Hypothalamus (tissue), 51 donors: ENCODE data around the gene RASGRP2.
A peak's percentile ranks its signal among the peaks of the same experiment; 100 is the strongest.

Experiments used
- DNase-seq, 51 donors: peaks; one replicate each; lab custom pipeline; 2025; lab: John Stamatoyannopoulos, UW

The RASGRP2 gene

DNA sequence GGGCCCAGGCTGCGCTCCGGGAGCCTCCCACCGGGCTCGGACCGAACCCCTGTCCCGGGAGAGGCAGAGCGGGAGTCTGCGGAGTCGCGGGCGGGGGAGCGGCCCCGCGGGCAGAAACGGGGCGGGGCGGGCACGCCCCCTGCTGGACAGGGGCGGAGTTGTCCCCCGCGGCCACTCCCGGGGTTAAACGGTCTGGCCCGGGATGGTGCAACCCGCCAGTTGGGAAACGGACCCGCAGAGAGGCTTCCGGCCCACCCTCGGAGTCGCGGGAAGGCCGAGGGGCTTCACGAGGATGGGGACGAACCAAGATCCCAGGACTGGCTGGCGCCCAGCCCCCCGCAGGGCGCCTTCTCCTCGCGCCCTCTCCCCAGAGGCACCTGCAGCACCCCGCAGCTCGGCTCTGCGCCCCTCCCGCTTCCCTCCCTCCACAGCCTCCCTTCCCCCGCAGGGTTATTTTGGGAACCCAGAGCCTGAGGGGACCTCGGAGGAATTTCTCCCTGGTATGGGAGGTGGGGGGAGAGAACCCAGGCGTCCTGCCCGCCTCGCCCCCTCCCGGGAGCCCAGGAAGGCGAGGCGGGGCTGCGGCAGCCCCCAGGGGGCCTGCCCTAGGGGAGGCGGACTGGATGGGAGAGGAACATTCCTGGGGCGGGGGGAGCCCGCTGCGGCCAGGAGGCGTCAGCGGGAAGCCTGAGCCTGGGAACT lies 902 bp downstream of the RASGRP2 start:
- DNase-seq = peak in 24 of 51 donors; percentile 18 to 70 (median 34)

DNA sequence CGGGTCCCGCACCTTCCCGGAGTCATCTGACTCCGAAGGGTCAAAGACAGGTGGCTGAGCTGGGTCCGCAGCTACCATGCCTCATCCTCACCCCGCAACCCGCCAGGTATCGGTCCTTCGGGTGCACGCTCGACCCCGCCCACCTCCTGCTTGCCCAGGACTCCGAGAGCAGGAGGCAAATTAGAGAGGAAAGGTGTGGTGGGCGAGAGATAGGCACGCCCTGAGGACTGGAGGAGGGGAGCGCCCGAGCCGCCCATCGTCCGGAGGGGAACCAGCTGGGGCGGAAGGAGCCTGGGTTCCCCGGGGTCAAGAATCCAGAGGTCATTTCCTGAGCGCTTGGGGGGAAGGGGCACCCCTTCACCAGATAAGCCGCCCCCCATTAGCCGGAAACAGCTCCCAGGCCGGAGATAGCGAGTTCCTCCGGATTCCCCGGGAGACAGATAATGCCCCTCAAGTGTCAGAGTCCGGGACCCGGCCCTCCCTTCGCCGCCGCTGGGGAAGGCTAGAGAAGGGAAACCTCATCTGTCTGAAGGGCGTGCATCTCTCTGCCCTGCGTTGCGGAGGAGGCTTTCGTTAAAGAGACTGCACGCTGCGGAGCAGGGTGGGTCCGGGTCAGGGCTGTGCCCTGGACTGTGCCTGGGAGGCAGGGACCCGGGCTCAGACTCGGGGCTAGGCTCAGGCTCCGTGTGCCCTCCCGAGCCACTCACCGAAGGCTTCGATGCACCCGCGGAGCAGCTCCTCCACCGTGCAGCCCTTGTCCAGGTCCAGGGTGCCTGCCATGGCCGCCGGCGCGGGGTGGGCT lies 1.7 kb downstream of the RASGRP2 start:
- DNase-seq = no peak

DNA sequence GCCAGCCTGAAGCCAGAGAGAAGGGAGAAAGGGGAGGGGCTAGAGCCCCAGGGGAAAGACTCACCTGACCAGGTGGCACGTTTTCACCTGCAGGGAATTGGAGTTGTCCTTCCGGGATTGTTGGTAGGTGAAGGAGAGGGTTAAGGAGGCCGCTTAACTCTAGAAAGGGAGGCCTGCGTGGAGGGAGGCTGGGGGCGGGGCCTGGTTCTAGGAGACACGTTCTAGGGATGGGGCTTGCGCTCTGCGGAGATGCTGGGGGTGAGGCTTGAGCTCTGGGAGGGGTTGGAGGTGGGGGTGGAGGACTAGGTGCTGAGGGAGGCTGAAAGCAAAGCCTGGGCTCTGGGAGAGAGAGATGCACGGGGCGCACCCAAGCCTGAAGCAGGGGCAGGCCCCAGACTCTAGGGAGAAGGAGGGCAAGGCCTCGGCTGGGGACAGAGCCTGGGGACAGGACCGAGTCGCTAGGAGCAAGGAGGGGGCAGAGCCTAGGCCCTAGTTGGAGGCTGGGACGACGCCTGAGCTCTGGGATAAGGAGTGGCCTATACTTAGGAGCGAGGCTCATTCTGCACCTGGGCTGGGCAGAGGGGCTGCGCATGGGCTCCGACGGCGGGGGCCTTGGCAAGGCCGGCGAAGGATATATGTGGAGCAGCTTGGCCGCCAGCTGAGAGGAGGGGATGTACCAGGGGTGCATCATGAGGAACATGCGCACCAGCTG lies 2.4 kb downstream of the RASGRP2 start:
- no peak for DNase-seq

DNA sequence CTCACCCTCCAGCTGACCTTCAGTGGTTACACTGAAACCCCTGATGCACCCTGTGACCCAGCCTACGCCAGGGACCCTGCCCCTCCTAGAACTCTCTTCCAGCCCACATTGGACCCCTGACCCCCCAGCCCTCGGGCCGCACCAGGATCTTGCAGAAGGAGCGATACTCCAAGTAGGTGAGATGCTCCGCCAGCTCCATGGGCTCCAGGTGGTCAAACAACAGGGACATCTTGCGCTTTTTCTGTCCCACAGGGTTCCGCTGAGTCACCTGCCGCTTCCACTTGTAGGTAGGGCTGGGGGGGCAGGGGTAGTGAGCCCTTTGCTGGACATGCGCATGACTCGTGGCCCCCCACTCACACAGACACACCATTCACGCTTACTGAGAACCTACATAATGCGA lies 4.1 kb downstream of the RASGRP2 start:
- no peak for DNase-seq

DNA sequence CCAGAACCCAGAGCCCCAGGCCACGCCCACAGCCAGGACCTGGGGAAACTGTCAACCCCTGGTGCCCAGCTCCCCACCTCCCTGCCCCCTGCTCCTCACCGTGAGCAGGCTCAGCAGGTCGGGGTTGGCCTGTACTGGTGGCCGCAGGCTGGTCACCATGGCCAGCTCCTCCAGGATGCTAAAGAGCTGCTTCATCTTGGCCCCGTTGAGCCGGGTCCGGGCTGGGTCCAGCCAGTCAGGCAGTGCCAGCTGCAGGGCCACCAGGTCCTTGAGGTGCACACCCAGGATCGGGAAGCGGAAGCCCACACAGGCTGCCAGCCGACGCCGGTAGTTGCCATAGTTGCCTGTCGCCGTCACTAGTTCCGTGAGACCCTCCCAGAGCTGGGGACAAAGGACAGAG lies 7.3 kb downstream of the RASGRP2 start:
- no peak for DNase-seq

DNA sequence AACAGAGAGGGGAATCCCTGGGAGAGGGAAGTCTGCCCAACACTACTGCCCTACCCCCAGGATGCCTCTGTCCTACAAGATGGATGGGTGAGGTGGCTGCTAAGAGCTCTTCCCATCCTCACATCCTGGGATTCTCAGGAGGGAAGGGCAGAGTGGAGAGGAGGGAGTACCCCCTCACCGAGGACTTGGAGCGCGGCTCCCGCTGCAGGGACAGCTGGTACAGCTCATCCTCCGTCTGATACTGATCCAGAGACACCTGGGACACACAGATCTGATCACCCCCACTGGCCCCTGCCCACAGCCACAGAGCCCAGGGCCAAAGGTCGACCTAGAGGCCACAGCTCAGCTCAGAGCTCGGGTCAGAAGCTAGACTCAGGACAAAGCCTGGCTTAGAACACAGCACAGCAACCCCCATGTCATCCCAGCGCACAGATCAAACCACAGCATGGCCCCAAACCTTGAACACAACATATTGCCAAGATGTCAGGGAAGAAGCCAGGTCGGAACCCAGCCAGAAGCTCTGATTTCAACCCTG lies 8.2 kb downstream of the RASGRP2 start:
- DNase-seq = no peak

DNA sequence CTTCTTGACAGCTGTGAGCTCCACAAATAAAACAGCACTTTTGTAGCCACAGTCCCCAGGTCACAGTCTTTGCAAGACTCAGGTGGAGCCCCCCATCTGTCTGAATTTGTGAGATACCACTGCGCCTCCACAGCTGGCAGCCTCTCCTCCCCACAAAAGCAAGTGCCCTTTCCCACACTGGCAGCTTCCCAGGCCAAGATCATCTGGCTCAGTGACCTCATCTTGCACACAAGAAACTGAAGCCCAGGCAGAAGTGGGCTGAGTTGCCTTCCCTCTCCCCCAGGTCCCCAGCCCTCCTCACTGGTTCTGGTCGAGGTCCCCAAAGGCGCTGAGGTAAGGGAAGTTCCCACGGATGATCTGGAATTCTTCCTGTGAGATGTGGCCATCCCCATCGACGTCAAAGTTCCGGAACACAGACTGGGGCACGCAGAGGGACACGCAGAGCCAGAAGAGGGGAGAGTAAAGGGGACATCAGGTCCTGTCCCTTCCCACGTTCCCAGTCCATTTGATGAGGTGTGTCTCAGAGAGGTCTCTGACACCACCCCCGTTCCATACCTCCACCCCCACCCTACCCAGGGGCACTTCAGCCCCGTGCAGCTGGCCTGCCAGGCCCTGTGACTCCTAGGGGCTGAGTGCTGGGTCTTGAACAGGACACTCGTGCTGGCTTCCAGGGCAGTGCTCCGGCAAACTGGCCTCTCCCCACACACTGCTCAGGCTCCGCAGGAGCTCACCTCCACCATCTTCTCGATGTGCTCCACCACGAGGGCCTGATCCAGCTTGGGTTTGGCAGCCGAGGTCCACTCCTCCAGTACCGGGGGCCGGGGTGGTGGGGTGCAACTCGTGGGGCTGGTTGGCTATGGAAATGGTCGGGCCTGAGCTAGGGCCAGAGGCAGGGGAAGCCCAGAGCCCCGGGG lies 8.9 kb downstream of the RASGRP2 start:
- DNase-seq = no peak

DNA sequence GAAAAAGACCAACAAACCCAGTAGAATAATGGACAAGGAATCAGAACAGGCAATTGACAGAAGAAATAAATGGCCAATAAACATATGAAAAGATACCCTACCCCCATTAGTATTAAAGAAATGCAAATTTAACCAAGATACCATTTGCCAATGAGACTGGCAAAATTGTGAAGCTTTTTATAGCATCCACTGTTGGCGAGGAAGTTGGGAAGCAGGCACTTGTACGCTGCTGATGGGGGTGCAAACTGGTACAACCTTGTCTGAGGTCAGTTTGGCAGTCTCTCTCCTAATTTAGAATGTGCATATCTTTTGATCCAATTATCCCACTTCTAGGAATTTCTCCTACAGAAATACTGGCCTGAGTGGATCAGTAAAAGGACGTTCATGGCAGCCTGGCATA lies 12.3 kb downstream of the RASGRP2 start:
- DNase-seq = no peak

DNA sequence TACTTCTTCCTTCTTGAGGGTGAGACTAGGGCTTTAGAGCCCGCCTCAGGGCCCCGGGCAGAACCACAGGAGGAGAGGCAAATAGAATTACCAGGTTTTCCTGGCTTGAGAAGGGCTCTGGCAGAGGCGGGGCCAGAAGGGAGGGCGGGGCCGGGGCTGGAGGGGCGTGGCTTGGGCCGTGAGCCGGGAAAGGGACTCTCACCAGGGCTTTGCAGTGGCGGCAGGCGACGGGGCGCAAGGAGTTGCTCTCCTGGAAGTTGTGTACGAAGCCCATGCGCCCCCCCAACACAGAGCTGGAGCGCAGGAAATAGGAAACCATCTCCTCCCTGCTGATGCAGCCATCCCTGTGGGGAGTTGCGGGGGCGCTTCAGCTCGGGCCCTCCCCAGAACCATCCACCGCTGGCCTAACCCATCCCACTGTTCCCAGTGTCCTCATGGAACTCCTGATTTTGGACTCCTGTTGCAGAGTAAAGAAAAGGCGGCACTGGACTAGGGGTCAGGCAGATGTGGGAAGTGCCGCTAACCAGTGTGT lies 14.0 kb downstream of the RASGRP2 start:
- DNase-seq = no peak

DNA sequence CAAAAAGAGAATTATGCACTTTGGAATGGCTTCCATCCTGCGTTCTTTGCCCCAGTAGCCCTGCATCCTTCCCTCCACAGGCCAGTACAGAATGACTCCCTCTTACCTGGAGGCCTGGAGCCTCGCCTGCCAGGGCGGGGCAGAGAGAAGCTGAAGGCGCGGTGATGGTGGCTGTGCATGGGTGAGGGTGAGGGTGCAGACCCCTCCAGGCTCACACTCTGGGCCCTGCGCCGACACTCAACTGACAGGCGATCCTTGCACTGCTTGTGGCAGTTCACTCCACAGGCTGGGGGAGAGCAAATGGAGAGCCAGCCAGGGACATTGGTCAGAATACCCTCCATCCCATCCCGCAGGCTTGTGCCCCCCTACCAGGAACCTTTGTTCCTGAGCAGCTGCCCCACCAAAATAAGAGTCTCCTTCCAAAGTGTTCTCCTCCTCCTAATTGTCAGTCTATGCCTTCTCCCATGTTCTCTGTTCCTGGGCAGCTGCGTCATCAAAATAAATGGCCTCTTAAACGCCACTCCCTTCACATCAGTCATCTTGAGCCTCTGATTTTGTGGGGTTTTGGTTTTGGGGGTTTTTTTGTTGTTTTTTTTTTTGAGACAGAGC lies 15.1 kb downstream of the RASGRP2 start:
- DNase-seq = no peak

DNA sequence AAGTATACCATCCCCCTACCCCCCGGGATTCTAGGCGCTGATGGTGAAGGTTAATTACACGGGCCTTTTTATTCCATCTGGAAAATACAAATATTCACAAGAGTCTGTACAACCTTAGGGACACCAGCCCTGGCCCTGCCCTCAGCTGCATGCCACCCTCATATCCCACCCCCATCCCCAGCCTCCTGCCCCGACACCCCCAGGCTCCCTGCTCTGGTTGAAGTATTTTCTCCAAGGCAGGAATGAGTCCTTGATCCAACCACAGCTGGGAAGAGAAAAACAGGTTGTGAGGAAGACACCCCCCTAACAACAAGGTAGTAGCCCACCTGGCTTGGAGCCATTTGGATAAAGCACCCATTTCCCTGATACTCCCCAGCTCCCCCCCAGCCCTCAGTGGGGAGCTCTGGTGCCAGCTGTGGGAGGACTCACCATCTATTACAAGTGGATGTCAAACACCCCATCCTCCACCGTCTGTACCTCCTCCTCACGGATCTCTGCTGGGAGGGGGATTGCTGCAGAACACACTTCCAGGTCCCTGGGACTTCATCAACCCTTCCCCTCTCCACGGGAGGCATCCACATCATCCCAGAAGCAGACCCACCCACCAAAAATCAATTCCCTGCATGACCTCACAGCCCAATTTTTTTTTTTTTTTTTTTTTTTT lies 16.9 kb downstream of the RASGRP2 start:
- no peak for DNase-seq

DNA sequence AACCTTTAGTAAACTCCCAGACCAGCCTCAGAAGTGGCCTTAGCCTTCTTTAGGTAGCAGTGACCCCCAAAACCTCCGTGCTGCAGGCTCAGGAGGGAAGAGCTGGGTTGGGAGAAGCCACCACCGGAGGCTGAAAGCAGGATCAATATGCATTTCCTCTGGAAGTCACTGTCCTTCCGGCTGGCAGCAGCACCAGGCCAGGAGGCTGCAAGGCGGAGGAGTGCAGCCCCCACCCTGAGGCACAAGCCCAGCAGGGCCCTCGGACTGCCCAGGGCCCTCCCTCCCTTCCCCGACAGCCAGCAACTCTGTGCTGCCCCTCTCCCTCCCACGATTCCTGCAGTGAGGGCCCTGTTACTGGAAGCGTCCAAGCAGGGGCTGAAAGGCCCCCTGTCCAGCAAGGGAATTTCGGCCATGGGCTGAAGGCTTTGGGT lies 17.7 kb downstream of the RASGRP2 start:
- no peak for DNase-seq

DNA sequence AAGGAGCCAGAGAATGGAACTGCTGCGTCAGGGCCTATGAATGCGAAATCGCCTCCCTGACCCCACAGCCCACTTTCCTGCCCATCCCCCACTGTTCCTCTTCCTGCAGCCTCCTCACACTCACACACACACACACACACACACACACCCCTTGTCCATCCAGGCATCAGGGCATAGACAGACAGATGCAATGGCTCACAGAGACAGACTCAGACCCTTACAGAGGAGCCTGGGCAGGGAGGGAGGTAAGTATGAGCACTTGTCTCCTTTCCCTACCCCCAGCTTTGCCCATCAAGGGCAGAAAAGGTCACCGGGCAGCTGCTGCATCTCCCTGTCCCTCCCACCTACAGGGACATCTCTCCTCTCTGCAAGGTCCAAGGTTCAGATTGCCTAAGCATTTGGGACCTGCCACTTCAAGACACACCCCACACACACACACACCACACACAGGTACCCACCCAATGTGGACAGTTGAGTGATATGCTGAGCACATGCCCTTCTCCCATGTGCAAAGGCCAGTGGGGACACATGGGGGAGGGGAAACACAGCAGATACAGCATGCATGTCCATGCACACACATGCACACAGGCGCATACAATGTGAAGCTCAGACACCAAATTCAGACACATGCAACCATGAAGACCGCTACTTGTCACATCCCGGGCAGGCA lies 18.9 kb downstream of the RASGRP2 start:
- DNase-seq = no peak

DNA sequence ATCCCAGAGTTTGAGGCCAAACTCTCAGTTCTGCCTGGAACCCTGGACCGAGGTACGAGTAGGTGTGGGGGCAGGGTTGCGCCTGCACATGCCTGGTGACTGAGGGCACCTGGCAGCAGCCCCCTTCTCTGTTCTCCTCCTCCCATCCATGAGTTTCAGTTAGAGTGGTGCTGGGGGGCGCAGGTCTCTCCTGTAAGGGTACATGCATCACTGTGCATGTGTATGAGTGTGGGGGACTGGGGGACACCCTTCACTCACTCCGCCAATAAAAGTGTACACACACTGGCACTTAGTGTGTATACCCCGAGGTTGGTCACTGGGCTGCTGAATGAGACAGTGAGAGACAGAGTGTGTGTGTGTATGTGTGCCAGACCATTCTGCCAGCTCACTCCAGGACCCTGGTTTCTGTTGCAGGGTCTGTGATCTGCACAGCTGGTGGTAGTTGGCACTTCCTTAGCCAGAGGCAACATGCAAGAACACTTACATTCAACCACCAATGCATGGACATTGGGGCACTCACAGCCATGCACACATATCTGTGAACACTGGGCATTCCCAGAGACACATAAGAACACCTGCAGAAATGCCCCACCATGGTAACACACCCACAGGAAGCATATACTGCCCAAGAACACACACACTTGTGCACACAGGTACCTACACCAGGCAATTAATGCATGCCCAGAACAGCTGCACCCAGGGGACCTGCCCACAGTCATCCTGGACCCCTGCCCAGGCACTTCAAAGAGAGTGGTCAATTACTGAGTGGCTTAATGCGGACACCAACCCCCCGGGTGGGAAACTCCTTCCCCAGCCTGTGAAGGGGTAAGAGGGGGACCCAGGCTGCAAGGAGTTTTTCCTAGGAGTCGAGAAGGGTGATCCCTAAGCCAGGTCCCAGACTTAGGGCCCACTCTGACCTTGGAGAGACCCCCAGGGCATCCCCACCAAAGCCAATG lies 19.8 kb downstream of the RASGRP2 start:
- no peak for DNase-seq

DNA sequence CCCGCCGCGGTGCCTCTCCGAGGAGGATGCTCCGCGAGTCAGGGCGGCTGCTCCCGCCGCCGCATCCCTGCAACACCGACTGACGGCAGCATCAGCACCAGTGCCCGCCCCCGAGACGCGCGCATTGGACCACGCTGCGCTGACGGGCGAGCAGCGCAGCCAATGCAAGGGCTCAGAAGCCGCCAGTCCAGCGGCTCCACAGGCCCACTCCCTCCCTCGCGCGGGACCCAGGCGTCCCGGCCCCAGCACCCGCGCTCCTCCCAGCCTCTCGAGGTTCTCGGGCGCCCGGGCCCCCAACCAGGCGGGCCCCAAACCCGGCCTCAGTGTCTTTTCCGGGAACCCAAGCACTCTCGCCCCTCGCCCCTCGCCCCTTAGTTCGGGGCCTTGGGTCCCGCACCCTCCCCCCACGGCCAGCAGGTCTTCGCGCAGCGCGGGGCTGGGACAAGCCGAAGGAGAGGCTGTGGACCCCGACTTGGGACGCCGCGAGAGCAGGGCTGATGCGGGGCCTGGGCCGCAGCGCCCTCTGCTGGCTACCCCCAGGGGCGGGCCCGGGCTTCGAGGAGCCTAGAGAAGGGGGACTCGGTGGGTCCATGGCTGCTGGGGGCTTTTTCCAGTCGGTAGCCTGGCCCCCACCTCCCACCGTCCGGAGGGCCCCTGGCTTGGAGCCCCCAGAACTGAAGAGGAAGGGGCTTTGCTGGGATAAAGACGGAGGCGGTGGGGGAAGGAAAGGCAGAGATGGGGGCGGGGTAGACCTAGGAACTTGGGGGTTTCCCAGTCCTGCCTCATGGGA lies 20.6 kb downstream of the RASGRP2 start, which contains the start of gene NRXN2:
NRXN2 (minus strand) TSS at position 81 of the 790 bp plus-strand sequence. CDS start 9,498 bp downstream, outside the sequence.
- DNase-seq = peak in 50 of 51 donors; percentile 49 to 96 (median 88)
